ENCODE measurements around the gene WNT3A. TPM values are rescaled to one million over a fixed set of nuclear protein-coding genes. Genes with fewer than 3 reads are reported as not detected.
A peak's percentile ranks its signal among the peaks of the same experiment; 100 is the strongest.

The WNT3A gene
- total RNA-seq, 1 experiment from 2014 or later, result 1.0 TPM

GRCh38 chr1:227998374-227999055, 8.3 kb upstream of the WNT3A start:
- intact Hi-C loops (cut with micrococcal nuclease), result loop anchor here (1.0 to 2.0 kb wide), 7 partner anchors 44 to 516 kb away; no protein-coding TSS in a partner anchor
- no peaks in the 10 kb centered on the region for H3K4me1 ChIP-seq (ENCODE audit: insufficient read depth, low read length)
- no peaks in the 10 kb centered on the region for H3K79me2 ChIP-seq (ENCODE audit: low read length)
- no peak for DNase-seq
- POLR2A ChIA-PET (ENCODE audit: unreplicated experiment), result no interaction called here
- ATAC-seq, result no peak
- CTCF ChIA-PET, result interaction anchor here (0.6 to 1.4 kb wide), 3 partner anchors 101 to 1500 kb away, joined by 3 to 4 read pairs (median 3); no protein-coding TSS in a partner anchor
- H3K27ac ChIP-seq (ENCODE audit: low read length), result no peak overlapping the region
- no peak overlapping the region for H3K9ac ChIP-seq (ENCODE audit: low read length)
- no peaks in the 10 kb centered on the region for H4K20me1 ChIP-seq (ENCODE audit: low read length)
- no peak overlapping the region for H2AFZ ChIP-seq (ENCODE audit: low read length)
- no peaks in the 10 kb centered on the region for H3K9me2 ChIP-seq (replicated peaks; ENCODE audit: low read length)
- H3F3A ChIP-seq (ENCODE audit: low read length, unreplicated experiment), result no peaks in the 10 kb centered on the region
- H3K27me3 ChIP-seq (ENCODE audit: low read length), result no peaks in the 10 kb centered on the region
- no peaks in the 10 kb centered on the region for H3K36me3 ChIP-seq (ENCODE audit: low read depth, low read length)
- peaks cover 14% of the 10 kb centered on the region for H3K9me3 ChIP-seq (ENCODE audit: low read length)
- BruUV-seq (replicated peaks), result no TSS peak
- H3K4me2 ChIP-seq (ENCODE audit: low read length), result no peak overlapping the region
- H3K4me3 ChIP-seq (ENCODE audit: low read length), result no peak overlapping the region
- TF ChIP-seq EZH2phosphoT487 (IDR thresholded peaks at IDR 0.05; ENCODE audit: borderline replicate concordance, low read length) (no peak), EZH2 (IDR thresholded peaks at IDR 0.05; ENCODE audit: low read length, unreplicated experiment) (no peak)
- TF ChIP-seq, protein P1, sequence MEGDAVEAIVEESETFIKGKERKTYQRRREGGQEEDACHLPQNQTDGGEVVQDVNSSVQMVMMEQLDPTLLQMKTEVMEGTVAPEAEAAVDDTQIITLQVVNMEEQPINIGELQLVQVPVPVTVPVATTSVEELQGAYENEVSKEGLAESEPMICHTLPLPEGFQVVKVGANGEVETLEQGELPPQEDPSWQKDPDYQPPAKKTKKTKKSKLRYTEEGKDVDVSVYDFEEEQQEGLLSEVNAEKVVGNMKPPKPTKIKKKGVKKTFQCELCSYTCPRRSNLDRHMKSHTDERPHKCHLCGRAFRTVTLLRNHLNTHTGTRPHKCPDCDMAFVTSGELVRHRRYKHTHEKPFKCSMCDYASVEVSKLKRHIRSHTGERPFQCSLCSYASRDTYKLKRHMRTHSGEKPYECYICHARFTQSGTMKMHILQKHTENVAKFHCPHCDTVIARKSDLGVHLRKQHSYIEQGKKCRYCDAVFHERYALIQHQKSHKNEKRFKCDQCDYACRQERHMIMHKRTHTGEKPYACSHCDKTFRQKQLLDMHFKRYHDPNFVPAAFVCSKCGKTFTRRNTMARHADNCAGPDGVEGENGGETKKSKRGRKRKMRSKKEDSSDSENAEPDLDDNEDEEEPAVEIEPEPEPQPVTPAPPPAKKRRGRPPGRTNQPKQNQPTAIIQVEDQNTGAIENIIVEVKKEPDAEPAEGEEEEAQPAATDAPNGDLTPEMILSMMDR (conservative IDR thresholded peaks at IDR 0.05; ENCODE audit: low read depth, low read length), result no peak

DNA sequence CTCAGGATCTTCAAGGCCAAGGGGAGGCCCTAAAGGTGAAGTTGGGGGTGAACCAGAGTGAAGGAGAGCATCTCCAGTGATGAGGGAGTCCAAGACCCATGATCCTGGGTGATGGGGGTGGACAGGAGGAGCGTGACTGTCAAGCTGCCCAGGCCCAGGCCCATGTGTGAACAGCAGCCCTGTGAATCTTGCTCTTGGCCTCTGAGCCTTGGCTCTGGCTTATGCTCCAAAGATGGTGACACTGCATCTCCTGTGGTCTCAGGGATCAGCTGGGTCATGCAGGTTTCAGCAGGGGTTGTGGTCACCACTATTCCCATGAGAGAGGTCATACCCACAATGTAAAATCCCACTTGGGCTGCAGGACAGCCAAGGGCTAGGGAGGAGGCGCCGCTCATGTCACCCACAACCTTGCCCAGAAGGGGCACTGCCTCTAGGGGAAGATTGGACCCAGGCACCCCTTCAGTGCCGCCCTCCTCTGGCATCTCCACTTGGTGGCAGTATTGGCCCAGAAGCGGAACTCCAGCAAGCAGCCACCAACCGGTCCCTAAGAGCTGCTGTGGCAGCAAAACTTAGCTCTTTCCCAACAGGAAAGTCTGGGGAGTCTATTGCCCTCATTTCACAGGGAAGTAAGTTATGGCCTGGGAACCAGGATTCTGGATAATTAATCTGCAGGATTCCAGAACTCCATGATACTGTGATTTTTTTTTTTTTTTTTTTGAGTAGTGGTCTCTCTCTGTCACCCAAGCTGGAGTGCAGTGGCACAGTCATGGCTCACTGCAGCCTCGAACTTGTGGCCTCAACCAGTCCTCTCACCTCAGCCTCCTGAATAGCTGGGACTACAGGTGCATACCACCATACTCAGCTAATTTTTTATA, 7.5 kb upstream of the WNT3A start:
- H3K9me3 ChIP-seq (ENCODE audit: low read length), result peaks cover 14% of the 10 kb centered on the region
- ChIA-PET POLR2A (ENCODE audit: unreplicated experiment) (interaction anchor here (0.7 kb wide), 1 partner anchor 14 kb away, joined by 9 read pairs; no protein-coding TSS in a partner anchor), CTCF (interaction anchor here (0.6 to 1.4 kb wide), 30 partner anchors 19 to 1501 kb away, joined by 3 to 29 read pairs (median 4); partner anchors contain the start of genes ARF1 and IBA57)
- TF ChIP-seq, protein P1 (conservative IDR thresholded peaks at IDR 0.05; ENCODE audit: low read depth, low read length), result peak; percentile 100
- TF ChIP-seq EZH2phosphoT487 (IDR thresholded peaks at IDR 0.05; ENCODE audit: borderline replicate concordance, low read length), result no peak
- no peaks in the 10 kb centered on the region for H3K9me2 ChIP-seq (replicated peaks; ENCODE audit: low read length)
- no peak overlapping the region for H2AFZ ChIP-seq (ENCODE audit: low read length)
- no peaks in the 10 kb centered on the region for H3K79me2 ChIP-seq (ENCODE audit: low read length)
- intact Hi-C loops (cut with micrococcal nuclease), result loop anchor here (1.0 to 2.0 kb wide), 7 partner anchors 44 to 516 kb away; no protein-coding TSS in a partner anchor
- no peaks in the 10 kb centered on the region for H4K20me1 ChIP-seq (ENCODE audit: low read length)
- no peak overlapping the region for H3K27ac ChIP-seq (ENCODE audit: low read length)
- ATAC-seq, result peak; percentile 96
- BruUV-seq (replicated peaks), result no TSS peak
- H3K36me3 ChIP-seq (ENCODE audit: low read depth, low read length), result no peaks in the 10 kb centered on the region
- no peak overlapping the region for H3K4me2 ChIP-seq (ENCODE audit: low read length)
- DNase-seq, result peak; percentile 97
- no peaks in the 10 kb centered on the region for H3K4me1 ChIP-seq (ENCODE audit: insufficient read depth, low read length)
- H3F3A ChIP-seq (ENCODE audit: low read length, unreplicated experiment), result no peaks in the 10 kb centered on the region
- no peak overlapping the region for H3K9ac ChIP-seq (ENCODE audit: low read length)
- H3K4me3 ChIP-seq (ENCODE audit: low read length), result no peak overlapping the region
- no peaks in the 10 kb centered on the region for H3K27me3 ChIP-seq (ENCODE audit: low read length)

Measured in PC-3 (cell line).